ENCODE data around the gene GPR137. TPM values are rescaled to one million over a fixed set of nuclear protein-coding genes. Genes with fewer than 3 reads are reported as not detected.

The GPR137 gene
- polyA plus RNA-seq, 3 donors: 44.0 to 46.2 (median 45.3) TPM

GRCh38 chr11:64246871-64247728 is 38.5 kb upstream of the GPR137 start, which contains the start of gene PPP1R14B:
Gene PPP1R14B, minus strand, starts transcription at chr11:64246943. Its CDS starts 270 bp downstream, at chr11:64246673.
- peak; percentile 83 for DNase-seq

- DNase-seq: no peak
Measured at GRCh38 chr11:64247729-64248531, 37.7 kb upstream of the GPR137 start.

- no peak for DNase-seq
Measured at GRCh38 chr11:64248578-64248977, 37.1 kb upstream of the GPR137 start.

- DNase-seq: no peak
Measured at GRCh38 chr11:64249038-64249437, 36.6 kb upstream of the GPR137 start.

- DNase-seq: no peak
Measured at GRCh38 chr11:64249563-64250414, 35.9 kb upstream of the GPR137 start.

- no peak for DNase-seq
Measured at GRCh38 chr11:64250415-64251015, 35.1 kb upstream of the GPR137 start.

- DNase-seq: peak; percentile 29
Measured at GRCh38 chr11:64251016-64251752, 34.5 kb upstream of the GPR137 start, which contains the start of gene PLCB3. Gene PLCB3, plus strand, starts transcription at chr11:64251530. Its CDS starts 120 bp downstream, at chr11:64251650.

GRCh38 chr11:64251753-64252002 is 34.0 kb upstream of the GPR137 start:
- DNase-seq: no peak

- no peak for DNase-seq
Measured at GRCh38 chr11:64252003-64252872, 33.4 kb upstream of the GPR137 start.

GRCh38 chr11:64253043-64253442 is 32.6 kb upstream of the GPR137 start:
- no peak for DNase-seq

GRCh38 chr11:64253481-64253880 is 32.2 kb upstream of the GPR137 start:
- DNase-seq: no peak

GRCh38 chr11:64254326-64254725 is 31.3 kb upstream of the GPR137 start:
- DNase-seq: no peak

- DNase-seq: no peak
Measured at GRCh38 chr11:64255135-64256128, 30.2 kb upstream of the GPR137 start.

- DNase-seq: no peak
Measured at GRCh38 chr11:64256300-64256699, 29.3 kb upstream of the GPR137 start.

GRCh38 chr11:64258356-64258755 is 27.3 kb upstream of the GPR137 start:
- no peak for DNase-seq

- no peak for DNase-seq
Measured at GRCh38 chr11:64258946-64259532, 26.6 kb upstream of the GPR137 start.

GRCh38 chr11:64259533-64260067 is 26.0 kb upstream of the GPR137 start:
- no peak for DNase-seq

- no peak for DNase-seq
Measured at GRCh38 chr11:64260147-64260708, 25.4 kb upstream of the GPR137 start.
